NCI-H526 treated with DMSO at 0.1 percent for 48 hours (cell line): ENCODE results near the gene BLOC1S6.

Experiments
- DNase-seq: peaks from one replicate; lab custom pipeline; 2025; lab: John Stamatoyannopoulos, UW

BLOC1S6 gene

DNA sequence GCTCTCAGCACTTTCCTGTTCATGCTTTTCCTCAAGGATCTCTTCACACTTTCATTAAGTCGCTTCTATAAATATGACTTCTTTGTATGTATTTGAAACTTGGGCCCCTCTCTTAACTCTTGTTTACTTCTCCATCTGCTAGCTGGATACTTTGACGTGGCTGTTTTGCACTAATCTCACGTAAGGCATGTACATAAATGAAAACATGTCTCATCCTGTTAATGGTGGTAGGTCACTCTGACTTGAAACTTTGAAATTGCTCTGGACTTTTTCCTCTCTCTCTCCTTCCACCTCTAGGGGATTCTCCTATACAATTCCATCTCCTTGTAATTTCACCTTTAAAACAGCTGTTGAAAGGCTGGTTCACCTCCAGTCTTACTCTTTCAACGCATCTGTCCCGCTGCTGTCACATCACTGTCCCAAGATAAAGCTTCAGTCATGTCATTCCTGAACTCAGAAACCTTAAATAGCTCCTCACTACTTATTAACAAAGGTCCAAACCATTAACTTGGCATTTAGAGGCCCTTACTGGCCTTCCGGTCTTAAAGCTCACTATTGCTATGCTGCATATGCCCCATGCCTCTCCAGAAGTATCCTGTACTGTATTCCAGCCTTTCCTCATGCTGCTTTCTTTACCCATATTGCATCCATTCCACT lies 1.2 kb downstream of the BLOC1S6 start:
- DNase-seq, result no peak

- DNase-seq, result no peak
Observed at GRCh38 chr15:45589256-45589655, 2.1 kb downstream of the BLOC1S6 start.

- no peak for DNase-seq
Observed at GRCh38 chr15:45594319-45594718, 7.1 kb downstream of the BLOC1S6 start.

DNA sequence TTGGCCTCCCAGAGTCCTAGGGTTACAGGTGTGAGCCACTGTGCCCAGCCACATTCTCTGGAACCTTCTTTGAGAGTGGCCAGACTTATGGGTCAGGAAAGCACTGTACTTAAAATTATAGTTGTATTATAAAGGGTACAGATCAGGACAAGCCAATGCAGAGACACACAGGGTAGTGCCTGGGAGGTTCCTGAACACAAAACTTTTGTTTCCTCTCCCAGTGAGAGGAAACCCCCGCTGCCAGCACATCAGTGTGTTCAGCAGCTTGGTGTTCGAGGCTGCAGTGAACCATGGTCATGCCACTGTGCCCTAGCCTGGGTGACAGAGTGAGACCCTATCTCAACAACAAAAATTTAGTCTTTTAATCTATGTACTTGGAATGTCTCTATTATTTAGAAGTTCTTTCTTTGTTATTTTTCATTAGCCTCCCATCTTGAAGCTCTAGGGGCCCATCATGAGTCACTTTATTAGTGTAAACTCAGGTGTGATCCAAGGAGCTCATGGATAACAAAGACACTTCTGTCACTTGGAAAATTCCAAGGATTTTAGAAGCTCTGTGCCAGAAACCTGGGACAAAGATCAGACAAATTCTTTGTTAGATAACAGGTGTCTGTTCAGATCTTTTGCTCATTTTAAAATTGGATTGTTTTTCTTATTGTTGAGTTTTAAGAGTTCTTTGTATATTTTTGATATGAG lies 7.8 kb downstream of the BLOC1S6 start:
- no peak for DNase-seq

GRCh38 chr15:45603881-45604280 lies 16.7 kb downstream of the BLOC1S6 start:
- no peak for DNase-seq

- no peak for DNase-seq
Observed at GRCh38 chr15:45604326-45604725, 17.1 kb downstream of the BLOC1S6 start.

GRCh38 chr15:45606413-45606812 lies 19.2 kb downstream of the BLOC1S6 start:
- no peak for DNase-seq

DNA sequence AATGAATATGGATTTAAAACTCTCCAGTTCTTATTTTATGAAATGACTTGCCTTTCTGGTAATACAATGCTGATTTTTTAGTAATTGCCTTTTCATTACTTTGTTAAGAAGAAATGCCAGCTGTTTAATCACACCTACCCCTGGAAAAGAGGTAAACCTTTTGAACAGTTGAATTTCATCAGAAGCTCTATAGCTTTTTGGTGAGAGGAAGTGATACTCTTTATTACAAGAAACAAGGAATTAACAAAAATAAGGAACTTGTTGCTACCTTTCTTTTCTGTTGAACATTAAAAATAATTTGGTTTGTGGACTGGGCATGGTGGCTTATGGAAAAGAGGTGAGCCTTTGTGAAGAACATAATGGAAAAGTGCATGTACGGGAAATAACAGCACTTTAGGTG lies 19.7 kb downstream of the BLOC1S6 start:
- DNase-seq, result no peak

DNA sequence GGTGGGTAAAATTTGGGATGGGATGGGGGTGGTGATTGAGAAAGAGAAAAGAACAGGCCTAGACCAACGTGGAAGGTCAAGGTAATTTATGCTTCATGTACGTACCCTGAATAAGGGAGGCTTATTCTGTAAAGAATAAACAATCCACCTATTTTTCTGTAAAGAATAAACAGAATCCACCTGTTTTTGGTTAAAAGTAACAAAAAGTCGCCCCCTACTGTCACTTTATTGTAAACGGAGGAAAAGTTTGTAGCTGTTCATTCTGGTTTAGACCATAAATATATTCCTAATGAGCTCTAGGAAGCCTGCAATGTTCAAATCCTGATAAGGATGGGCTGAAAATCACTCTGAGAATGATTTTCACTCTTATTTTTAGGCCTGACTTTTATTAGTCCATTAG lies 24.1 kb downstream of the BLOC1S6 start:
- no peak for DNase-seq

DNA sequence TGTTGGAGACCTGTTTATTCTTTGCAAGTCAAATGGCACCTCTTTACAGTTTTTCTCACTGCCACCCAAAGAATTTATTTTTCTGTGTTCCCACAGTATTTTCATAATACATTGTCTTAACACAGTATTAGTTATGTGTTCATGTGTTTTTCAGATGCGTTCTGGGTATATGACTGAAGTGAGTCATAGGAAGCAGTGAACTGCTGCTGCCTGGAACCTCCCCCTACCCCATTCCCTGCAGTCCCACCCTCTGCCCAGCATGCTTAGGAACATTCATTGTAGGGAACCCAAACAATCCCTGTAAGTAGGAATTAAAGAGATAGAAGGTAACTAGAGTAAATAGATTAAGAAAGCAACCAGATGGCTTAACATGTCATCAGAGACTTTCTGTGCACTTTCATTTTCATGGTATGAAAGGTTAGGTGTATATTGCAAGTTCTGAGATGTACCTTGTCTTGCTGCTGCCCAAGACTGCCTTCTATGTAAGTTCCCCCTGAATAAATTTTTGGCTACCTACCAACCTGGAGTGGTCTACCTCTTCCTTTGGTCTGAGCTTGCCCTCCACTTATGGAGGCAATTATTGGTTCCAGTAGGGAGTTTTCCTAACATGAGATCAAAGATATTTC lies 25.7 kb downstream of the BLOC1S6 start:
- no peak for DNase-seq

DNA sequence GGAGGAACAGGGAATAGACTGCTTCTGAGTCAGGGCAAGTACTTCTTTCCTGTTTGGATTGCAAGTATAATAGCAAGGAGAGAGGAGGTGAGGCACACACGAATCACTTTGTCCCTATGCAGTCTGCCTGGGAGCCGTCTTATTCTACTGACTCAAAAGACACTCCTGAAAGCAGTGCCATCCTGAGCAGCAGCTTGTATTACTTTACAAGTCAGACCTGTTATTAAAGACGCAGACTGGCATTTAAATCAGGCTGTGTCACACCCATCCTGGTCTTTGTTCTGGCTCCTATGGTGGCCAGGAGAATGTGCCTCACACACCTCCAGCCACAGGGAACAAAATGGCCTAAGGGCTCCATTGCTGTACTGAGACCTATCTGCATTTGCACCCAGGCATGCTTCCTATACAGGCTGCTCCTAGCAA lies 29.7 kb downstream of the BLOC1S6 start:
- DNase-seq, result no peak

DNA sequence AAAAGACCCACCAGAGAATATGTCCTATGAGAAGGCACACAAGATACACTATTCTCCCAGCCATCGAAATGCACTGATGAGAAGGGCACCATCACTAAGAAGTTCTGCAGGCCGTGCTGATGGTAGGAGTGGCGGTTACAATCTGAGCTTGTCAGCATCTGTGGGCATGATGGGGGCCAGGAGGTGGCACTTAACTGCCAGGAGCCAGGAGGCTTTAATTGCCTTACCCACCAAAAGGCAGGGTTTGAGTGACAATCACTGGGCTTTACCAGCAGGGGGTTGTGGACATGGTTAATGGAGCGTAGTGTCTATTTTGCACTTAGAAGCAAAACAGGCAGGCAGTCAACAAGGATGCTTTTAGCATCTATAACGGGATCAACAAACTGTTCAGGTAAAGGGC lies 31.6 kb downstream of the BLOC1S6 start:
- no peak for DNase-seq

- no peak for DNase-seq
Observed at GRCh38 chr15:45628136-45628535, 41.0 kb downstream of the BLOC1S6 start.

DNA sequence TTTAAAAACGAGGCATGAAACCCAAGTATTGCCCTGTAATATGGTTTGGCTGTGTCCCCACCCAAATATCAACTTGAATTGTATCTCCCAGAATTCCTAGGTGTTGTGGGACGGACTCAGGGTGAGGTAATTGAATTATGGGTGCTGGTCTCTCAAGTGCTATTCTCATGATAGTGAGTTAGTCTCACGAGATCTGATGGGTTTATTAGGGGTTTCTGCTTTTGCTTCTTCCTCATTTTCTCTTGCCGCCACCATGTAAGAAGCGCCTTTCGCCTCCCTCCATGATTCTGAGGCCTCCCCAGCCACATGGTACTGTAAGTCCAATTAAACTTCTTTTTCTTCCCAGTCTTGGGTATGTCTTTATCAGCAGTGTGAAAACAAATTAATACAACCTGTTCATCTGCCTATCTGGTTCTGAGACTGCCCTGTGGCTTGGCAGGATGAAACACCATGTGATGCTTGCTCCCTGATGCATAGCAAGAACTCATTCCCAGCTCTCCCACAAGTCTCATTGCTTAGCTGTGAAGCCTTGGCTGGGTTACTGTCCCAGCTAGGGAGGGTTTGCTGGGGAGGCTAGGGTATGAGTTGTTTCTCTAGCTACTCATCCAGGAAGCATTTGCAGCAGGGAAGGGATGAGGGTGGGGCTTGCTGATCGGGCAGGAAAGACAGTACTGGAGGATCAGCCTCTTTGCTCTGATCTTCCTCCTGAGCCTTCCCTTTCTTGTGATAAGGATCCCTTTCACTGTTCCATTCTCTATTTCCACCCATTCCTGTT lies 43.9 kb downstream of the BLOC1S6 start:
- no peak for DNase-seq

DNA sequence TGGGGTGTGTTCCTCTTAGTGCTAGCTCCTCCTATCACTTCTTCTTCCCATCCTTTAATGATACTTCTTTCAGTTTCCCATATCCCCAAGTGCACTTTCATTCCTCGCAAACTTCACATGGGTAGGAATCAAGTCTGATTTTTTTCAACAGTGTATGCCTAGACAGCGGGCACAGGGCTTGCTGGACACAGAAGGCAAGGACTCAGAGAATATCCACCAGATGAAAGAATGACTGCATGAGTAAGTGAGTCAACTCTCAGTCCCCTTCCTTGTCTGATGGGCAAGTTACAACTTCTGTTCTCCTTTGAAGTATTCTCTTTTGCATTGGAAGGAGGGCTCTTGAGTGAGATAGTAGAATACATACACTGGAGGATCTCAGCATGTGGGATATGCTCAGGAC lies 44.6 kb downstream of the BLOC1S6 start:
- no peak for DNase-seq

DNA sequence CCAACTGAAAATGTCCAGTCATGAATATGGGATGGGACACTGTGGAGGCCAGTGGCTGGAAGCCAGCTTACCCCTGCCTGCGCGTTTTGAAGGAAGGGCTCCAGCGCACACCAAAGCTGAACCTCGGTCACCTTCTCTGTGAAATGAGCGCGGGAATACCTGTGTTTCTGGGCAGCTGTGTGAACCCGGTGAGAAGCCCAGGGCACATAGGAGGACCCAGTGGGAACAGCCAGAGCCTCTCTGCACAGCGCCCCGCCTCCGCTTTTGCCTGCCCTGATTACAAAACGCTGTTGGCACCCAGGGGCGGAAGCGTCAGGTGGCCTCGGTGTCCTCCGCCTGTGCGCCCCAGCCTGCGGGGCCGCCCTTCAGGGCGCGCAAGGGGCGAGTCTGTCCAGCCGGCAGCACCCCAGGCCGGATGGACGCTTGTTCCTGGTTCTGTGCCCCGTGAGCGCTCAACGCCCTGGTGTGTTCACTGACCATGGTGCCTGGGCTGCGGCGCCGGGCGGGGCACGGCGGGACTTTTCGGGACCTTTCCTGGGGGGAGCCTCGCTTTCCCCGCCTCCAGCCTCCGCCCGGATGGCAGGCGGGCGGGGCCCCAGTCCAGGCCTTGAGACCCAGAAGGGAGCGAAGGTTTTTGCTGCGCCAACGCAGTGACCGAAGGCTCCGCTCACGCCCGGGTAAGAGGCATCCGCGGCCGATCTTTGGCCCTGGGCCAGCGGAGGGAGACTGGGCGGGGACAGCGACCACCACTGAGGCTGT lies 47.4 kb downstream of the BLOC1S6 start, which contains the start of gene SQOR:
Gene SQOR, plus strand, starts transcription at position 598 of the 759 bp plus-strand sequence. CDS start 23,895 bp downstream, outside the sequence.
- no peak for DNase-seq

DNA sequence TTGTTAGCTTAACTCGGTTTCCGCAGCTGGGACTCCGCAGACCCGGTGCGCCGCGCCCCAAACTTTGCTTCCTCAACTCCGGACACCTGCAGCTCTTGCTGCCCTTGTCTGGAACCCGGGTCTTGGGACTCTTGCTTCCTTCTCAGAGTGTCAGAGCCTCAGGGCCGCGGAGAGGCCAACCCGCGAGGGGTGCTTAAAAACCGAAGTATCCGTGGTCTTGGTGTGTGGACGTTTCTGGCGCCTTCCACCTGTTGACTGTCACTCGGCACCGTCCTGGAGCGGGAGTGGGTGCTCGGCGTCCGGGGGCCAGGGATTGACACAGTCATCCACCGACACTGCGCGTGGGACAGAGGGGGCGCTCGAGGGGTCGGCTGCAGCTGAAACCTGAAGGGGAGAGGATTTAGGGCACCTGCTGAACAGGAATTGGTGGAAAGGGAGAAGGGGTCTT lies 48.0 kb downstream of the BLOC1S6 start:
- no peak for DNase-seq

GRCh38 chr15:45635763-45636292 lies 48.6 kb downstream of the BLOC1S6 start:
- no peak for DNase-seq

DNA sequence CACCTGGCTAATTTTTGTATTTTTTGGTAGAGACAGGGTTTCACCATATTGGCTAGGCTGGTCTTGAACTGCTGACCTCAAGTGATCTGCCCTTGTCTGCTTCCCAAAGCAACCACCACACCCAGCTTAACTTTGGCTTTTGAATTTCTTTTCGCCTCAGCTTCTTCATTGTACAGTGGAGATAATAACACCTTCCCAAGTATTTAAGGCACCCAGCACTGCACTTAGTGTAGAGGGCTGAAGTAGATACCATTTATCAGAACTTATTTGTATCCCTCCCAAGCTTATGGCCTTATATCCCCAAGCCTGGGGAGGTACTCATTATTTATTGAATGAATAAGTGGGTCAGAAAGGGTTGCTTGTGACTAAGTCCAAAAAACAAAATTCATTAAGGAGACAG lies 50.0 kb downstream of the BLOC1S6 start:
- DNase-seq, result no peak

DNA sequence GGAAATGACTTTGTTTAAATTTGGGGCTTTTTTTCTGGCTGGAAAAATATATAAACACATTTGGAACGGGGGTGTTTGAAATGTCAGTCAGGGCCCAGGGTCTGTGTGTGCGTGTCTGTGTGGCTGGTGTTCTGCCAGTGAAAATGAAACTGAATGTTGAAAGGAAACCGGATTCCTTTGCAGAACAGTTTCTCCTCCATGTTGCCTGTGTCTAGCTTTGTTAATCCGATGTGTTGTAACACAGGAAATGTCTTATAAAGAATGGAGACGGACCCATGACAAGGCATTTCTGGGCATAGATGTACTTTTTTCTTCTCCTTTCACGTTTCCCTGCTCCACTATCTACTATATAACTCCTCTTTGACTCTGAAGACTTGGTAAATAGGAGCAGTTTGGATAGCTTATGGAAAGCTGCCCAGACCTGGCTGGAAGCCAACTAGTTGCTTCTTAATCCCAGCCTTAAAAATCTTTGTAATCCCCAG lies 50.4 kb downstream of the BLOC1S6 start:
- DNase-seq, result no peak

GRCh38 chr15:45640616-45641015 lies 53.4 kb downstream of the BLOC1S6 start:
- no peak for DNase-seq
